ENCODE measurements around the gene VDR. TPM values are rescaled to one million over a fixed set of nuclear protein-coding genes. Genes with fewer than 3 reads are reported as not detected.

The VDR gene
- total RNA-seq, 1 donor from 2014 or later = 103 TPM

GRCh38 chr12:47931187-47931586 lies 26.4 kb upstream of the VDR start:
- intact Hi-C loops (cut with micrococcal nuclease) = no loop called here

GRCh38 chr12:47930634-47931033 lies 25.8 kb upstream of the VDR start:
- intact Hi-C loops (cut with micrococcal nuclease) = no loop called here

GRCh38 chr12:47927346-47927745 lies 22.6 kb upstream of the VDR start:
- intact Hi-C loops (cut with micrococcal nuclease) = no loop called here

GRCh38 chr12:47921907-47922306 lies 17.1 kb upstream of the VDR start:
- intact Hi-C loops (cut with micrococcal nuclease) = no loop called here

GRCh38 chr12:47920913-47921312 lies 16.1 kb upstream of the VDR start:
- intact Hi-C loops (cut with micrococcal nuclease) = no loop called here

GRCh38 chr12:47913081-47913480 lies 8.3 kb upstream of the VDR start:
- intact Hi-C loops (cut with micrococcal nuclease) = no loop called here

- intact Hi-C loops (cut with micrococcal nuclease) = no loop called here
Measured at GRCh38 chr12:47912556-47912955, 7.8 kb upstream of the VDR start.

- intact Hi-C loops (cut with micrococcal nuclease) = no loop called here
Measured at GRCh38 chr12:47910981-47911380, 6.2 kb upstream of the VDR start.

GRCh38 chr12:47910486-47910885 lies 5.7 kb upstream of the VDR start:
- intact Hi-C loops (cut with micrococcal nuclease) = no loop called here

- intact Hi-C loops (cut with micrococcal nuclease) = loop anchor here (10.0 kb wide), 2 partner anchors 445 to 905 kb away; partner anchors contain the start of genes CACNB3 and ZNF641
Measured at GRCh38 chr12:47909839-47910465, 5.2 kb upstream of the VDR start.

- intact Hi-C loops (cut with micrococcal nuclease) = loop anchor here (10.0 kb wide), 2 partner anchors 446 to 906 kb away; partner anchors contain the start of genes CACNB3 and ZNF641
Measured at GRCh38 chr12:47908738-47909137, 3.9 kb upstream of the VDR start.

- intact Hi-C loops (cut with micrococcal nuclease) = loop anchor here (10.0 kb wide), 2 partner anchors 447 to 907 kb away; partner anchors contain the start of genes CACNB3 and ZNF641
Measured at GRCh38 chr12:47907851-47908454, 3.2 kb upstream of the VDR start.

GRCh38 chr12:47903927-47904712 lies 674 bp downstream of the VDR start:
- intact Hi-C loops (cut with micrococcal nuclease) = loop anchor here (1.0 to 10.0 kb wide), 13 partner anchors 10 to 911 kb away; partner anchors contain the start of genes CACNB3, CCDC184, RPAP3 and SENP1

GRCh38 chr12:47903151-47903611 lies 1.6 kb downstream of the VDR start:
- intact Hi-C loops (cut with micrococcal nuclease) = loop anchor here (1.0 to 10.0 kb wide), 4 partner anchors 9 to 912 kb away; partner anchors contain the start of genes CACNB3 and ZNF641

- intact Hi-C loops (cut with micrococcal nuclease) = loop anchor here (10.0 kb wide), 2 partner anchors 453 to 913 kb away; partner anchors contain the start of genes CACNB3 and ZNF641
Measured at GRCh38 chr12:47902131-47902639, 2.6 kb downstream of the VDR start.

- intact Hi-C loops (cut with micrococcal nuclease) = loop anchor here (10.0 kb wide), 2 partner anchors 453 to 913 kb away; partner anchors contain the start of genes CACNB3 and ZNF641
Measured at GRCh38 chr12:47901718-47902093, 3.1 kb downstream of the VDR start.

- intact Hi-C loops (cut with micrococcal nuclease) = loop anchor here (10.0 kb wide), 2 partner anchors 454 to 914 kb away; partner anchors contain the start of genes CACNB3 and ZNF641
Measured at GRCh38 chr12:47901063-47901717, 3.6 kb downstream of the VDR start.

GRCh38 chr12:47900131-47901062 lies 4.4 kb downstream of the VDR start:
- intact Hi-C loops (cut with micrococcal nuclease) = loop anchor here (10.0 kb wide), 2 partner anchors 454 to 914 kb away; partner anchors contain the start of genes CACNB3 and ZNF641

GRCh38 chr12:47899466-47899865 lies 5.3 kb downstream of the VDR start:
- intact Hi-C loops (cut with micrococcal nuclease) = no loop called here

- intact Hi-C loops (cut with micrococcal nuclease) = no loop called here
Measured at GRCh38 chr12:47896633-47897032, 8.2 kb downstream of the VDR start.
